Stimulated activated naive CD4-positive, alpha-beta T cell treated with Interleukin-2 at 50 U/mL for 16 hours (primary cell): ENCODE data around the gene ATG7.

ENCODE experiments used
- DNase-seq: peaks from one replicate; lab custom pipeline; 2025; lab: John Stamatoyannopoulos, UW

The ATG7 gene

DNA sequence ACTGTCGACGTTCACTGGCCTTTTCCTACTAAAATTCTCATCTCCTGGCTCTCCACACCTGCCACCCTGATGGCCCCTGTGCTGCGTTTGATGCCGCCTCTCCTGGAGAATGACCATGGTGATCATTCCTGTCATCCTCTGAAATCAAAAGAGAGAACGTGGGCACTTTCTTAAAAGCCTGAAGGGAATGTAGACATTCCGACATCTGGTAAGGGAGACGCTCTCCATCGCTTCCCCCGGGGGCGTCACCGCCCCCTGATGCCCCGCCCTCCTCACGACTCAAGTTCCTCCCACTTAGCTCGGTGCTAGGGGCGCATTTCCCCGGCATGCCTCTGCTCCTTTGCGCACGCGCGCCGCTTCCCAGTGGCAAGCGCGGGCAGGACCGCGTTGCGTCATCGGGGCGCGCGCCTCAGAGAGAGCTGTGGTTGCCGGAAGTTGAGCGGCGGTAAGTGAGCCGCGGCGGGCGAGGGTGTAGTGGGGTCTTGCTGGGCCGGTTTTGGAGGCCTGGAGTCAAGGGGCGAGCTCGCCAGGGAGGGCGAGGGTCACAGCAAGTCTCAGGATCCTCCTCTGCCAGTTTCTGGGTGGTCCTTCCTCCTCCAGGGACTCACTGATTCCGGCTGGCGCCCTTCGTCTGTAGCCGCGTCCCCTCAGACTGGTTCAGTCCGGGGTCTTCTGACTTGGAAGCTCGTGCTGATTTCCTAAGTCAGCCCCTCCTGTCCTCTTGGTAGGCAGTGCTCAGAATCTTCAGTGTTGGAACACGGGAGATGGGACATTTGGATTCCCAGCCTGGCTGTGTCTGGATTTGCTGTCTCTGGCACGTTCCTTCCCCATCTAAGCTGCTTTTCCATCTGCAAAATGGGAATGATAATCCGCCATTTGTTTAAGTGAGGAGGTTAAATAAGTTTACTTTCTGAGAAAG is at the start of gene ATG7:
Gene ATG7, plus strand, starts transcription at position 412 of the 919 bp plus-strand sequence. CDS start 26,299 bp downstream, outside the sequence.
- peak; percentile 95 for DNase-seq

DNA sequence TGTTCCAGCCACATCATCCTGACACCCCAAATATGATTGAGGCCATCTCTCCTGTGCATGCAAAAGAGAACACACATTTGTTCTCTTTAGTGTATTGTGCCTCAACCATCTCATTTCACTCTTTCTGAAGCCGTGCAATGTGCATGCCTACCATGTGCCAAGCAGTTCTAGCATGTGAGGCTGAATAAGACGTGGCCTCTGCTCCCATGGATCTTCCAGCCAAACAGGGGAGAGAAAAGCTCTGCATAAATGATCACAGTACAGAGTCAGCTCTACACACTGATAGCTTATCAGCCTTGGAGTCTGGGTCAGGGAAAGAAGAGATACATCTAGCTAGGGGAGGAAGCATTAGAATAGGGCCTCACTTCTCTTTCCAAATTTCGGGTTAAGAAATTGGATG is 48.2 kb upstream of the ATG7 start:
- DNase-seq: no peak

DNA sequence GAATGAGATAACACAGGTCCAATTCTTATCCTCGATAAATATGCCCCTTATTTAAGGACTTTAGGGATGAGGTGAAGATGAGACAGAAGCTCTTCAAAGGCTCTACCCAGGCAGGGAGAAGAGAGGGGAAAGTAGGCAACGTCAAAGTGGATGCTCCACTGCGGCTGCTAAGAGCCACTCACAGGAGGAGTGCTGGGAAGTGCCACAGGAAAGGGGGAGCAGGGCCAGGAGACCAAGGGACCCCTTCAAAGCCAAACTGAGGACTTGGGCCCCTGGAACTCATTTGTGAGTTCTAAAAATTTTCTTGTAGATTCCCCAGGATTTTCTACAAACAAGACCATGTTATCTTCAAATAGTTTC is 47.3 kb upstream of the ATG7 start:
- DNase-seq: no peak

GRCh38 chr3:11226042-11226370 is 46.2 kb upstream of the ATG7 start:
- DNase-seq: no peak

DNA sequence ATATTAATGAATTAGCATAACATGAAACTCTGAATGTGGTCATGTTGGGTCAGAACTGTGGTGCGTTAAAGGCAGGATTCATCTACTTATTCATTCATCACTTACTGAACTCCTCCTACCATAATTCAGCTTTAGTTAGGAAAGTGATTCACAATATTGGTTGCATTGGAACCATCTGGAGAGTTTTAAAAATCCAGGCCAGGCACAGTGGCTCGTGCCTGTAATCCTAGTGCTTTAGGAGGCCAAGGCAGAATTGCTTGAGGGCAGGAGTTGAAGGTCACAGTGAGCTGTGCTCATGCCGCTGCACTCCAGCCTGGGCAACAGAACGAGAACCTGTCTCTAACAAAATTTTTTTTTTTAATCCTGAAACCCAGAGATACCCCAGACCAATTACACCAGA is 44.2 kb upstream of the ATG7 start:
- no peak for DNase-seq

DNA sequence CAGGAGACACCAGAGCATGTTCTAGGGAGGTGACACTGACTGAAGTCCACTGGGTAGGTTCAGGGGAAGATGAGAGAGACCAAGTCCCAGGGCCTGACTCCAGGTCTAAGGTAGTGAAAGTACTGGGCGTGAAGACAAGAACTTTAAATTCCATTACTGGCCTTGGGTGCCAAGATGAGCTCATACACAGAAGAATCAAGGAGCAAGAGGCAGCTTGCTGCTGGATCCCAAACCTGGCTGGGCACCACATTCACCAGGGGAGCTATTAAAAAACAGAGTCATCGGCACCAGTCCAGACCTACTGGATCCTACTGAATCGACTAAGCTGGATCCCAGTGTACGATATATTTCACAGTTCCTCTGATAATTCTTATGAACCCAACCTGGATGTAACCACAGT is 42.1 kb upstream of the ATG7 start:
- DNase-seq: no peak

DNA sequence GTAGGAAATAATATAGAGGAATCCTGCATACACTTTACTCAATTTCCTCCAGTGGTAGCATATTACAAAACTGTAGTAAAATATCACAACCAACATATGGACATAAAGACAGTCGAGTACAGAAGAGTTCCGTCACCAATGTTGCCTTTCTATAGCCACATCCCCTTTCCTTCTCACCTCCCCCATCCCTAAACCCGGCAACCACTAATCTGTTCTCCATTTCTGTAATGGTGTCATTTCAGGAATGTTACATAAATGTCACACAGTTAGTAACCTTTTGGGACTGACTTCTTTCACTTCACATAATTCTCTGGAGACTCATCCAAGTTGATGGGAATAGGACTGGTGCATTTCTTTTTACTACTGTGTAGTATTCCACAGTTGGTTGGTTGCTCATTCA is 41.4 kb upstream of the ATG7 start:
- no peak for DNase-seq

DNA sequence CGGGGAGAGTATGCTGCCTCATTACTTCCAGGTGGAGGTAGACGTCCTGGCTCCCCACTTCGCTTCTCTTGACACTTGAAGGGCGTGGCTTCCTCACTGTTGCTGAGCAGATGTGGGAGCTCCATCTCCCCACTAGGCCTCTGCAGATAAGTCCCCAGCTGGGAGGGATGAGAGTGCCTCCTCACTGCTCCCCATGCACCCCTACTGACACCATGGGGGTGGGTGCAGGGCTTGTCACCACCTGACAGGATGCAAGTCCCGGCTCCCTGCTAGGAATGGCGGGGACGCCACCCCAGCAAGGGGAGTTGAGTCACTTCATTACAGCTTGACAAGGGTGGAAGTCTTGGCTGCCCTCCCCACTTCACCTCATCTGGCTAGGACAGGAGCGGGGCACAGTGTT is 36.8 kb upstream of the ATG7 start:
- no peak for DNase-seq

DNA sequence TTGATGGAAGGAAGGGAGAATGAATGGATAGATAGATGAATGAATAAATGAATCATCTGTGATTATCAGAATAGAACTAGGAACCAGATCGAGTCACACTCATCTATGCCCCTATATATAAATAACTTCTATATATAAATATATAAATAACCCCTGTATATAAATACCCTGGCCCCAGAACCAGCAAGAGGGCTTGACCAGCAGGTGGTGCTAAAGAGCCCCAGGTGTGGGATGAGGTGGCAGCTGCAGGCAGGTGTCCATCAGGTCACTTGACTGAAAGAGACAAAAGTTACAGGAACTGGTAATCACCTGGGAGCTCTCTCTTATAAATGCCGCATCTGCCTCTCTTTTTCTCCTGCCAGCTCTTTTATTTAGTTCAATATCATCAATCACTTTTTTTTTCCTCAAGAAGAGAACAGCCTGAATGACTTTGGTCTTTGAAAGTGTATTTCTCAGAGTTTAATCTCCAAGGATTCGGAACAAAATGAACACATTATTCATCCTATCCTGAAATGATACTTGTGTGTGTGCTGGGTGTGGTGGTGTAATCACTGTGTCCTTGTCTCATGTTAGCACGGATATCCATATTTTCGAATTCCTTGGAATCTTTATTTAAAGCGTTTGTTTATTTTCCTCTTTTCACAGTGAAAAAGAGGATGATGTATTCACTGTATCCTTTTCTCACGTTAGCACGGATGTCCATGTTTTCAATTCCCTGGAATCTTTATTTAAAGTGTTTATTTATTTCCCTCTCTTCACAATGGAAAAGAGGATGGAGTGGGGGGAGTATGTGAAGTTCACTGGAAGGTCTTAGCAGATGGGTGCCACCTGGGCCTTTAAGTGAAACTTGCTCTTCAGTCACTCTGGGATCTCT is 35.4 kb upstream of the ATG7 start:
- DNase-seq: peak; percentile 70

DNA sequence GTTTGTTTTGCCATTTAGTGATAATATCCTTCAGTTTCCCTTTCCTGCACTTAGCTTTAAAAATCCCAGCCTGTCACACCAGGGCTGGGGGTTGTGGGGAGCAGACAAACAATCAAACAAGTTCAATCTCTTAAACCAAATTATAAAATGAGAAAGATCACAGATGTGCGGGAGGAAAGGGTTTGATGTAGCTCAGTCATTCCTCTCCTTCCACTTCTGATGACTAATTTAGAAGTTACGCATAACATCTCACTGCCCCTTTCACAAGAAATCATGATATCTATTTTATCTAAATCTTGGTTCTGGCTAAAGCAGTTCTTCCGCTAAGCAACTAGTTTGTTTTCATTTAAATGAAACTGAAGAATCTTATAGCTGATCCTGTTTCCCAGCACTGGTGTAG is 34.1 kb upstream of the ATG7 start:
- DNase-seq: peak; percentile 4

- no peak for DNase-seq
These were observed 33.3 kb upstream of the ATG7 start for GRCh38 chr3:11238880-11239279.

- no peak for DNase-seq
These were observed 32.4 kb upstream of the ATG7 start for GRCh38 chr3:11239796-11240195.

DNA sequence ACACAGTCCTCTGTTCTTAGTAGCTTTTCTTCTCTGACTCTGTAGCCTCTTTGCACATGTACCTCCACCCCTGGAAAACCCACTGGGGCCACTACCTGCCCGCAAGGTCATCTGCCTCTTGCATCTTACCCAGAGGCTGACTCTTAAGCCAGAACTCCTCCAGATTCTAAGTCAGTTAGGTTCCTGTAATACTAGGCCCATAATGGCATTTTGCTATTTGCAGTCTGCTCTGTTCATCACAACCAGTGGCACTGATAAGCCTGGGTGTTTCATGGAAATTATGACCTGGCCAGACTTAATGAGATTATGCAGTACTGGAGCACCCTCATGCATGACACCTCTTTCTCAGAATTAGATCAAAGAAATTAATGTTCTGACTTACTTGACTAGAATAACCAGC is 31.7 kb upstream of the ATG7 start:
- DNase-seq: peak; percentile 41

DNA sequence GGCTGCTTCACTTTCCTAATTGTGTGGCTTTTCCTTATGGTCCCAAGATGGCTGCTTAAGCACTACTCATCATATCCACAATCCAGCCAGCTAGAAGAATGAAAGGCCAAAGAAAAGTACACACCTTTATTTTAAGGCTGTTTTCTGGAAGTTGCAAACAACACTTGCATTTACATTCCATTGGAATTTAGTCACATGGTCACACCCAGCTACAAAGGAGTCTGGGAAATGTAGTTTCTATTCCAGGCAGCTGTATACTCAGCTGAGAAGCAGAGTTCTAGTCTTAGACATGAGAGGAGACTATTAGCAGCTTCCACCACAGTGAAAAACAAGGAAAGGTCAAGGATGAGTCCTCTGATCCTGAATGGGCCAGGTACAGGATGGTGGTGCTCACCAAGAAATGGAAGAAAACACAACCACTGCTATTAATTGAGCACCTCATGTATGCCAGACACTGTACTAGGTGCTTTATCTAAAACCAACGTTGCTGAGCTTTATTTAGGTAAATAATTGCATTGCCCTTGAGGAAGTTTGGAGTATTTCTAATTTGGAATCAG is 28.0 kb upstream of the ATG7 start:
- no peak for DNase-seq

GRCh38 chr3:11245276-11245675 is 26.9 kb upstream of the ATG7 start:
- no peak for DNase-seq

- DNase-seq: no peak
These were observed 26.2 kb upstream of the ATG7 start for GRCh38 chr3:11245827-11246662.

DNA sequence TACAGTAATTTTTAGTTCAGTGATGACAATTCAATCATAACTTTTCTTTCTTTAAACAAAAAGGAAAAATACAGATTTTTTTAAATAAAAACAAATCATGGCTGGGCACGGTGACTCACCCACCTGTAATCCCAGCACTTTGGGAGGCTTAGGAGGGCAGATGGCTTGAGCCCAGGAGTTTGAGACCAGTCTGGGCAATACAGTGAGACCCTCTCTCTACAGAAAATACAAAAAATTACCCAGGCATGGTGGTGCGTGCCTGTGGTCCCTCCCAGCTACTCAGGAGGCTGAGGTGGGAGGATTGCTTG is 25.6 kb upstream of the ATG7 start:
- DNase-seq: no peak

DNA sequence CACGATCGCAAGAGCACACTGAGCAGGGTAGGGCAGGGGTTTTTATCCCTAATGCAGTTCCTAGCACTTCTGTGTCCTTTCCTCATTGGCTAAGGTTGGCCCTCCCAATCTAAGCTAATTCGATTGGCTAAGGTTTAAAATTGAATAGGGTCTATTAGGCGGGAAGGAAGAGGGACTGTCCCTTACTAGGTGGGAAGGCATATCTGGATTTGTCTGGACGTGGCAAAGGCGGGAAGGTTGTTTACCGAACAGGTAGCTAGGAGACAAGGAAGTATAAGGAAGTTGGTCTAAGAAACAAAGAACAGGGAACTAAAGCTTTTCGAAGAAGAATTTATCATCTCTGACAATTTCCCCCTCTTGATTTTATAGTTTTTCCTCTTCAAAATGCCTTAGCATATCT is 24.8 kb upstream of the ATG7 start:
- DNase-seq: no peak

DNA sequence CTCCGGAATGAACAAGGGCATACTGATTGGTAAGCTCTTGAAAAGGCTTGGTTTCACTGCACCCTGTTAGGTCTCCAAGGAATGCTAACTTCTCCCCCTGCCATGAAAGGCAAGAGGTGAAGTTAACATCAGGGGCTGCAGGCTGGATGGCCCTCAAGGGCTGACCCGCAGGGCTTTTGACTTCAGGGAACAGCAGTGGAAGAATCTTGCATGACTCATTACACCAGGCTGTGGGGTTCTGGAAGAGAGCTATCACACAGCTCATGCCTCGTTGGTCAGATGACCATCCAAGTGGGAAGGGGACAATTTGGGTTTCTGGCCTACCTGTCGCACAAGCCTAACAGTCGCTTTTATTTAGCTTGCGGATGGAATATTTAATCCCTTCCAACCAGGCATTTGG is 23.6 kb upstream of the ATG7 start:
- DNase-seq: no peak

- DNase-seq: no peak
These were observed 21.0 kb upstream of the ATG7 start for GRCh38 chr3:11250902-11251806.

DNA sequence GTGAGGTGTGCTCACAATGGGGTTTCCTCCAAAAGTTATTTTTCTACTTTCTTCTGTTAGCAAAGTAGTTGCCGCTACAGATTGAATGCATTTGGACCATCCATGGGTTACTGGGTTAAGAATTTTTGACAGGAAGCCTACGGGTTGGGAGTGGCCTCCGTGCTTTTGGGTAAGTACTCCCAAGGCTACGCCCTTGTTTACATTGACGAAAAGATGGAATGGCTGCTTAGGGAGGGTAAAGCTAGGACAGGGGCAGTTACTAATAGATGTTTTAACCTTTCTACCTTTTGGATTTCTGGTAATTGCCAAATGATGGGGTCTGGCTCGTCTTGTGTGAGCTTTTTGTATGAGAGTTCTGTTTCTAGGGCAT is 20.4 kb upstream of the ATG7 start:
- DNase-seq: no peak
